Left hindlimb (tissue), 1 donor: ENCODE data around the gene SERPINB10.
A peak's percentile ranks its signal among the peaks of the same experiment; 100 is the strongest.

Source experiments
- DNase-seq: peaks from one replicate; pipeline ENCODE4 v3.0.0-alpha.2; 2018

Gene SERPINB10

DNA sequence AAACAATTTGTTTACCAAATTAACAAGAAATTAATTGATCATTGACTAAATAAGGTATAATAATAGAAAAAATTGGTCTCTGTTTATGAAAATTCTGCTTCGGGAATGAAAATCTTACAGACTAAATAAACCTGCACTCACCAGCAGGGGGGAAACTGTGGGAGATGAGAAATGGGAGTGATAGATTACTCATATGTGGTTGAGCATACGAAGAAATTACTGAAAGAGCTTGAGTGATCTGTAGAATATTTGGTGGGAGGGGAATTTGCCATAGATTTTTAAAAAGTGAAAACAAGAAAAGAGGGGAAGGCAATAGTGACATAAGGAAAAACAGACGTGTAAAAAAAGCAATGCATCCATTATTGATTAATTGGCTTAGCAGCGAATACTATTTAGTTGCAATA is 43.5 kb downstream of the SERPINB10 start:
- no peak for DNase-seq

DNA sequence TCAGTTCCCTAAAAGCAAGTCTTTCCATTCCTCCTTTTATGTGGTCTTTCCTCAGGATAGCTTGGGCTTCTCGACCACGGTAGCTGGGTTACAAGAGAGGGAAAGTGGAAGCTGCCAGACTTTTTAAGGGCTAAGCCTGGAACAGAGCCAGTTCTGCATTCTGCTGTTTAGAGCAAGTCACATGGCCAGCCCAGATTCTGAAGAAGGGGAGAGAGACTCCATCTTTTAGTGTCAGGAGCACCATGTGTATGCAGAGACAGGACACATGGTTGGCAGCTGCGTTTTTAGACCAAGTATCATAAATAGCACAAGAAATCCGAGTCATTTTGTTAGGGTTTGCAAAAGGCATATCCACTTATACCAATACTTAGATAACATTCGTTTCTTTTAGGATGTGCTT is 46.1 kb downstream of the SERPINB10 start:
- no peak for DNase-seq

DNA sequence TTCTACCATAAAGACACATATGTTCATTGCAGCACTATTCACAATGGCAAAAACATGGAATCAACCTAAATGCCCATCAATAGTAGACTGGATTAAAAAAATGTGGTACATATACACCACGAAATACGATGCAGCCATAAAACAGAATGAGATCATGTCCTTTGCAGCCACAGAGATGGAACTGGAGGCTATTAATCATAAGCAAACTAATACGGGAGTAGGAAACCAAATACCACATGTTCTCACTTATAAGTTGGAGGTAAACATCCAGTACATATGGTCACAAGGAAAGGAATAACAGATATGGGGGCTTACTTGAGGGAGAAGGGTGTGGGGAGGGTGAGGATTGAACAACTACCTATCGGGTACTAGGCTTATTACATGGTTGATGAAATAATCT is 49.0 kb downstream of the SERPINB10 start:
- DNase-seq: no peak

GRCh38 chr18:63960891-63961290 is 53.1 kb downstream of the SERPINB10 start:
- DNase-seq: no peak

GRCh38 chr18:63961435-63961980 is 53.8 kb downstream of the SERPINB10 start:
- no peak for DNase-seq

GRCh38 chr18:63962137-63962536 is 54.4 kb downstream of the SERPINB10 start:
- DNase-seq: no peak

- no peak for DNase-seq
Observed at GRCh38 chr18:63963615-63964256, 56.0 kb downstream of the SERPINB10 start.

- no peak for DNase-seq
Observed at GRCh38 chr18:63964908-63965307, 57.1 kb downstream of the SERPINB10 start.

DNA sequence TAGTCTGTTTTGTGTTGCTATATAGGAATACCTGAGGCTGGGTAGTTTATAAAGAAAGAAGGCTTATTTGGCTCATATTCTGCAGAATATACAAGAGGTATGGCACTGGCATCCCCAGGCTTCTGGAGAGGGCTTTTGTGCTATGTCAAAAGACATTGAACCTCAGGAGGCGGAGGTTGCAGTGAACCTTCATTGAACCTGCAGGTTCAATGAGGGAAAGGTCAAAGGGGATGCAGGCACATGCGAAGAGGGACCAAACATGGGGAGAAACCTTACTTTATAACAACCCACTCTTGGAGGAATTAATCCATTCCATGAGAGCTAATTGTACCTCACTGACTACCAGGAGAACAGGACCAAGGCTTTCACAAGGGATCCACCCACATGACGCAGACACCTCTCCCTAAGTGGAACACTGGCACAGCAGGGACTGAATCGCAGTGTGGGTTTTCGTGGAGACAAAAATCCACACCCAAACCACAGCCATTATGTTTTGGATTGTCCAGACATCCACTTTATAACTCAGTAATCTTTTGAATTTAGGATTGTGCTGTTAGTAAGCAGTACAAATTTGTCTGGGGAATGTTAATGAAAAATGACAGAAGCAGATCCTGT is 58.1 kb downstream of the SERPINB10 start:
- DNase-seq: no peak

DNA sequence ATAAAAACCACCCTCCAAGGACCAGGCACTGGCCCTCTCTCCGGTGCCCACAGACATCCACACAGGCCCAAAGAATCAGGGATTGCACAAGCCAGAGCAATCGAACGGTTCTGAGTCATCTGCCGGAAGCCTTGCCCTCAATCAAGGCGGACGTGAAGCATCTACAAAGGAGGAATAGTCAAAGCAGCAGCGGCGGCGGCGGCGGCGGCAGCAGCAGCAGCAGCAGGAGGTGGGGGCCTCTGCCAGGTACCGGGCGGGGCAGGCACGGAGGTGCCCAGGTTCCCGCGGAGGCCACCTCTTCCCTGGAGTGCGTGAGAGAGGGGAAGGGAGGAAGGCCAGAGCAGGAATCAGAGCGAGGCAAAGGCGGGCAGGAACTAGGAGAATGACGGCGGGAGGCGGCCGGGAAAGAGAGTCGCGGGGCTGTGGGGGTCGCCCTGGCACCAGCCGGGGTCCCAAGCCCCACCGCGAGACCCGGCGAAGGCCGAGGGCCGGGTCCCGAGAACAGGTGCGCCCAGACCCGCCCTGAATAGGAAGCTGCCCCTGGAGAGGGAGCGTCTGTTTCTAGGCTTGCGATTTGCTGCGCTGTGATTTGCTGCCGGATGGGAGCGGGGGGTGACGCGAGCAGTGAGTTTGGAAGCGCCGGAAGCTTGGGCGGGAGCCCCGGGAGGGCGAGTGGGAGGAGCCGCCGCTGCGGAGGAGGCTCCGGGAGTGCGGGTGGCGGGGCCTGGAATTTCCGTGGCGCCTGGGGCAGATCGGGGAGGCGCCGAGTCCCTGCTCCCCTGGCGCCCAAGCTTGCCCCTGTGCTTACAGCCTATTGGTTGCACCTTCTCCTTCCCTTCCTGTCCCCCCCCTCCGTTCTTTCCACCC is 62.4 kb downstream of the SERPINB10 start, which contains the start of gene SERPINB8:
Gene SERPINB8, plus strand, starts transcription at position 140 of the 867 bp plus-strand sequence. CDS start 8,228 bp downstream, outside the sequence.
- peak; percentile 95 for DNase-seq

- DNase-seq: no peak
Observed at GRCh38 chr18:63970809-63971205, 63.0 kb downstream of the SERPINB10 start.

GRCh38 chr18:63971320-63972001 is 63.7 kb downstream of the SERPINB10 start:
- no peak for DNase-seq

DNA sequence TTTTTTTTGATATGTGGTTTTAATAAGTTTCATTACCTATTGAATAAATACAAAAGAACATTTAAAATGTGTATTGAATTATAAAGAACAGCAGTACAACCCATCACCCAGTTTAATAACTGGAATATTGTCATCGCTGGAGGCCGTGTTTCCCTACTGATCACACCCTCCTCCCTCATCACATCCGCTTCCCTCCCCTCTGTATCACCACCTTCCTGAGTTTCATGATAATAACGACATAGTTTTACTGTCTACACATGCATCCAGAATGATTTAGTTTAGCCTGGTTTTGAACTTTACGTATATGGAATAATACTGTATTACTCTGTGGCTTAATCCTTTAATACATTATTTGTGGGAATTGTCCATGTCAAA is 64.2 kb downstream of the SERPINB10 start:
- DNase-seq: no peak

DNA sequence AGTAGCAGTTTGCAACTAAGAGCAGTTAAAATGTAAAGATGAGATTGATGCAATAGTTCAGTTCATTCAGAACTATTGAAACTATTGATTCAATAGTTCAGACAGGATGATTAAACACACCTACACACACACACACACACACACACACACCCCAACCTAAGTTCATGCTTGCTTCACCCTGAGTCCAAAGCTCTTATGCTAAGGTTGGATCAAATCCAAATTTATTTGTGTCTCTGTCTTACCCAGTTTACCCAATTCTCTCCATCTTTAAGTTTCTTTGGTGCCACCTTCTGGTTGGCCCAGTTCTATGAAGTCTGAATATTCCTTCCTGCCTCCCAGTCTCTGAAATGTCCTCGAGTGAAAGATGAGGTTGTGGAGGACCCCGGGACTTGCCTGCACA is 67.2 kb downstream of the SERPINB10 start:
- DNase-seq: no peak

GRCh38 chr18:63975628-63976027 is 67.9 kb downstream of the SERPINB10 start:
- no peak for DNase-seq

DNA sequence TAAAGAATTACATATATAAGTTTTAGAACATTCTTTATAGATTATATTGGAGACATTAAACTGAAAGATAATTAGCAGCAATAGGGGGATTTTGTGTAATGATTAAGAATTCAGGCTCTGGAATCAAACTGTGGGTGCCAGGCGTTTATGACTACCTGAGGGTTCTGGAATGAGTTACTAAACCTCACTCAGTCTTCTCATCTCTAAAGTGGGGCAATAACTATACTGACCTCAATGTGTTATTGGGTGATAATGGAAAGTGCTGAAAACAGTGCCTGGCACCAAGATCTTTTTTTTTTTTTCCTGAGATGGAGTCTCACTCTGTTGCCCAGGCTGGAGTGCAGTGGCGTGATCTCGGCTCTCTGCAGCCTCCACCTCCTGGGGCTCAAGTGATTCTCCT is 69.3 kb downstream of the SERPINB10 start:
- no peak for DNase-seq

DNA sequence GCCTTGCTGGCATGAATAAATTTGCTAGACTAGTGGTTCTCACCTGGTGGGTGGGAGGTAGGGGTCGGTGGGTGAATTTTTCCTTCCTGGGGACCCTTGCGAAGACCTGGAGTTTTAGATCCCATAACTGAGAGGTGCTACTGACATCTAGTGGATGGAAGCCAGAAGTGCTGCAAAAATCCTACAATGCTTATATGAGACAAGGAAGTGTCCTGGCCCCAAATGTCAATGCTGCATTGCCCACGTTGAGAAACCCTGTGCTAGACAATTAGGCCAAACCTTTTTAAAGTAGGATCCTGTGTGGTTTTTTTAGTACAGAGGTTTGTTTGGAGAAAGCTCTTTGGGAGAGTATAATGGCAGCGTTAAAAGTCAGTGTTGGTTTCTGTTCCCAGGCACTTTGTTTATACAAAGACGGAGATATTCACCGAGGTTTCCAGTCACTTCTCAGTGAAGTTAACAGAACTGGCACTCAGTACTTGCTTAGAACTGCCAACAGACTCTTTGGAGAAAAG is 71.7 kb downstream of the SERPINB10 start:
- no peak for DNase-seq

DNA sequence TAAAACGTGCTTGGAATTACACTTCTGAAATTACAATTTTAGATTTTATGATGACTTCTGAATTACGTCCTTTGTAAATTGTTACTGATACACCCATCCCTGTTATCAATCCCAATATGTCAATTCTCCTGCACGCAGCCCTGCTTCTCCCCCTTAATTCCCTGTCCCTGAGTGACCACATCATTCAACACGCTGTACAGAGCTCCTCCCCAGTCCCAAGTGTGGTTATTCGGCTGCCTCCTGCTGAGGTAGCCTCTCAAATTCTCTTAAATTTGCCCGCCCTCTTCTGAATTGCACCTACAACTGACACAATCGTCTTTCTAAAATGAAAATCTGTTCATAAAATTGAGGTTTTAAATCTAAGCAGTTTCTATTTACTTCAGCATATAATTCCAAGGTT is 72.3 kb downstream of the SERPINB10 start:
- DNase-seq: no peak

DNA sequence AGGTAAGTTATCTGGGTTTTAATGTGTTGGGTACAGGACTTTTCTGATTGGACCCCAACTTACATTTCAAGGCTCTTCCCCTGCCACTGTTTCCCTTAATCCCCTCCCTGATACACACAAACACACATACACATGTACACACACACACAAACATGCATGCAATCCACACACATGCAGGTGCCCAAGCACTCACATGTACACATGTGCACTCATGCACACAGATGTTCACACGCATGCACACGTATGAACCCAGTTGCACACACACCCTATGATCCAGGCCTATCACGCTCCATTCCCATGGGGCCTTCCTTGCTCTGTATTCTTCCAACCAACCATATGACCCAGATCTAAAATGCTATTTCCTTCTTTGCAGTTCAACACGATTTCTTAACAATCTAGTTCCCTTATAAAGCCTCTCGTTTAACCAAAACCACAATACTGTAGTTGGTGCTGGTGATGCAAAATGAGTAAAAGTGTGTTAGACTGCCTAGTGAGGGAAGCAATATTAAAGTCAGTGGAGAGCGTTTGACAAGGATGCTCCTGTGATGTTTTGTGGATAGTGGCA is 73.2 kb downstream of the SERPINB10 start:
- DNase-seq: no peak

DNA sequence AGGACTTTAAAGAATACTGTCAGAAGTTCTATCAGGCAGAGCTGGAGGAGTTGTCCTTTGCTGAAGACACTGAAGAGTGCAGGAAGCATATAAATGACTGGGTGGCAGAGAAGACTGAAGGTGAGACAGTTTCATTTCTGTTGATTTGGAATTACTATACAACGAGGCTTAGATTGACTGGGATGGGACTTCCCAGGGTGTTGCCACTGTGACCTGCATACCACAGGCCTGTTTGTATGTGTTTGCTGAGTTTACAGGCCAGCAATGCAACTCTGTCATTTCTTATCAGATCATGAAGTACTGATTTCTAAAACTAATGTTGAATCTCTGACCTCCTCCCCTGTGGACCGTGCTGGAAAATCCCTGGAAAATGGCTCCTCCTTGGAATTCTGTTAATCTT is 74.0 kb downstream of the SERPINB10 start:
- DNase-seq: no peak

GRCh38 chr18:63982361-63982760 is 74.6 kb downstream of the SERPINB10 start:
- DNase-seq: no peak
